ENCODE results near the gene GALNT1.

GALNT1 gene

DNA sequence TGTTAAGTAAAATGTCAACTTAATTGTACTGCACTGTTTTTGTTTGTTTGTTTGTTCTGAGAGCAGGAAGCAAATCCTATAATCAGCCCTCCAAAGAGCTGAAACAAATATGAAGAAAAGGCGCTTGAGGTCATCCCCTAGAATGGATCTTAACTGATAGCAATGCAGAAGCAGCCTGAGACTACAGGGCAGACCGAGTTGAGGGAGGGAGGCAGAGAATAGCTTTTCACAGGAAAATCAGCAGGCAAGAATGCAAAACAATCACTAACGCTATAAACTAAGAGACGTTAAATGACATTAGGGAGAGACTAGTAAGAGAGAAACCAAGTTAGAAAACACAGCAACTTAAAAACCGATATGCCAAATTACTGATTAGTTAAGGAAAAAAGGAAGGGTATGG lies 37.2 kb downstream of the GALNT1 start:
- no peak for DNase-seq (ENCODE audit: low spot score)

DNA sequence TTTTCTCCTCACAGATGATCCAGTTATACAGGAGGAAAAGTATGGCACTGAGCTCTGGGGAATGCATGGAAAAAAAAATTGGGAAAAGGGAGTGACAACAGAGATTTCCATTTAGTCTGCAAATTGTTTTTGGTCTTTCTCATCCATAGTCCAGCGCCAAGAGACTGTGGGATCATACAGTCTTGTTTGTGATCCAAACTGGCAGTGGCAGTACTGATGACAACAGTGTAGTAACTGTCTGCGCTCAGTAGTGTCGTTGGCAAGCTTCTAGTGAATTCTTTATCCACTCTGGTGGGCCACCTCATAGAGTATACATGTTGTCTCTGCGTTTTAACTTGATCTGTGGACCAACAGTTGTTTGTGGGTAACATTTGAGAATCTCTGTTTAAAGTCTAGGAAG lies 37.9 kb downstream of the GALNT1 start:
- no peak for DNase-seq (ENCODE audit: low spot score)

DNA sequence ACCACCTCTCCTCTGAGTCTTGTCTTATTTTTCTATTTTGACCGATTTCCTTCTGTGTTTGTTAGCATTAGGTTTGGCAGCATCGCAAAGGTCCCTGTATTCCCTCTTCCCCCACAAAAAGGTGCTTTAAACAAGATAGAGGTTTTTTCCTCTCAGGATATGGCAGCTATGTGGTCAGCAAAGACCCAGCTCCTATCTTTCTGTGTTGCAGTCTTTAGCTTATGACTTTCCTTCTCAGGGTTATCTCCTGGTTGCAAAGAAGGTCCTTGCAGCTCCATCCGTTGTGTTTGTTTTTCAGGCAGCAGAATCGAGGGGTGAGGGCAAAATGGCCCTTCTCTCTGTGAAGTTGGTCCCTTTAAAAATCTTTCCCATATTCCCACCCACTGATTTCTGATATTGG lies 38.4 kb downstream of the GALNT1 start:
- DNase-seq (ENCODE audit: low spot score) = no peak

DNA sequence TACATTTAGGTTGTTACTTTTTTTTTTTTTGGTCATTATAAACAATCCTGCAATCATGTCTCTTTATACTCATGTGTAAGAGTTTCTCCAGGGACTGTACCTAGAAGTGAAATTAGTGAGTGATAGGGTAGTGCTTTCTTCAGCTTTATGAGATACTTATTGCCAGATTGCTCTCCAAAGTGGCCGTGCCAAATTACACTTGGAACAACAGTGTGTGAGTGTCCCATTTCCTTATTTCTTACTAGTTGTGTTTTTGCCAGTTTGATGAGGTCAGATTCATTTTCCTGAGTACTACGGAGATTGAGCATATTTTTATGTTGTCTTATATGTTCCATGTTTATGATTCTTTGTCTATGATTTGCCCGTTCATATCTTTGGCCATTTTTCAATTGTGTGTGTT lies 39.2 kb downstream of the GALNT1 start:
- DNase-seq (ENCODE audit: low spot score) = no peak

DNA sequence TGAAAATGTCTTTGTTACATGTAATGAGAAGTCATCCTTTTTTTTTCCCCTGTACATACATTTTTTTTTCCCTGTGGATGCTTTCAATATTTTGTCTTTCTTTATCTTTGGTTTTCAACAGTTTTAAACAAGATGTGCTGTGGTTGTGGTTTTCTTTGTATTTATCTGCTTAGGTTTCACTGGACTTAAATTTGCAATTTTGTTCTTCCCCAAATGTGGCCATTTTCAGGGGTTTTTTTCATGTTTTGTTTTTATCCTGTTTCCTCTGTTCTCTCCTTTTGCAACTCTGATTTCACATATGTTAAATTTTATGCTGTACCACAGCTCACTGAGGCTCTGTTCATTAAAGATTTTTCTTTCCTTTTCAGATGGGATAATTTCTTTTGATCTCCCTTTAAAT lies 41.7 kb downstream of the GALNT1 start:
- no peak for DNase-seq (ENCODE audit: low spot score)

DNA sequence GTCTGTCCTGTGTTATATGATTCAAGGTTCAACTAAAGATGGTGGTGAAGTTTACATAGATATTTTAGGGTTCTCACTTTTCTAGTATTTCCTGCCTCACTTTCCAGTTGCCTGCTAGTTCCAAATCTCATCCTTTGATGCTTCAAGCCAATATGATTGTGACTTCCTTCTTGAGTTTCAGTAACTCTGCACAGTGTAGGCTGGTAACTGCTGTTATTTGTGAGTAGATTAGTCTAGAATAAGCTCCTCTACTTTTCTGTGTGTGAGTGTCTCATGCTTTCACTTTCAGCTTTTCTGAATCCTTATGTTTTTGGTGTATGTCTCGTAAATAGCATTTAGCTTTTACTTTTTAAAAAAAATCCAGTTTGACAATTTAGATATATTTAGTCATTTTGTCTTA lies 42.6 kb downstream of the GALNT1 start:
- no peak for DNase-seq (ENCODE audit: low spot score)

DNA sequence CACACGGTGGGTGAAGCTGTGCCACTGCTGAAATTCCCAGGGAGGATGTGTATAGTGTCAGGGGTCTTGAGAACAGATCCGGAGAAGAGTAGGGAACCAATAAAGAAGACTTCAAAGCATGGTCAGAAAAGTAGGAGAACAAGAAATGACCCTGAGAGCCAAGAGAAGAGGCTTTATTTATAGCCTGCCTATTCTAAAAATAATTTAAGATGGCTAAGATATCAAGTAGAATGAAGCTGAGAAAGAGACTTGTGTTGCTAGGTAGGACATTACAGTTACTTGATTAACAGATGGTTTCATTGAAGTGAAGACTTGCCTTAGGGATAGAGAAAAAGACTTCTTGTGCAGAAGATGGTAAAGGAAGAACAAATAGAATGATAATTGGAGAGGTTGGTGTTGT lies 43.7 kb downstream of the GALNT1 start:
- no peak for DNase-seq (ENCODE audit: low spot score)

DNA sequence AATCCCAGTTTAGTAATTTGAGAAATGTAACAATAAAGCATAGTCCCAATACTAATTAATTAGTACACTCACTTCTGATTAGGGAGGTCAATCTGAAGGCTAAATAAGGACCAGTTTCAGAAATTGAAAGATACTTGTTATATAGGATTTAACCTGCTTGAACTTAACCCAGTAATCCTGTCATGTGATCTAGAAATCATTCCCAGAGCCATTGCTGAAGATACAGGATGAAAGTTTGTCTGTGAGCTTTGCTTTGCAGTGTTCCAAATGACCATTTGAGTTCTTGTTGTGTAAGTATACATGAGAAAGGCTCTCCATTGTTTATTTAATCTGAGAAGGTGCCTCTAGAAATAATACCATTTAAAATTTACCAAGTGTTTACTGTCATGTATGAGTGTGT lies 52.2 kb downstream of the GALNT1 start:
- no peak for DNase-seq (ENCODE audit: low spot score)

DNA sequence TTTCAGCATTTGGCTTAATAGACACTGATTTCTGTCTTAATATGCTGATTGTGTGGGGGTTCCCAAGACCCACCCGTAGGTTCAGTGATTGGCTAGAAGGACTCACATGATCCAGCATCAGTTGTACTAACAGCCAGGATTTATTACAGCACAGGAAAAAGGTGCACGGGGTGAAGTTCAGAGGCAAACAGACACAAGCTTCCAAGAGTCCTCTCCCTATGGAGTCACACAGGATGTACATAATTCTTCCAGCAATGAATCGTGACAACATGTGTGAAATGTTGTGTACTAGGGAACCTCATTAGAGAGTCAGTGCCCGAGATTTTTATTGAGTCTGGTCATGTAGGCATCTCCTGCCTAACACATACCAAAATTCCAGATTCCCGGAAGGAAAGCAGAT lies 52.8 kb downstream of the GALNT1 start:
- no peak for DNase-seq (ENCODE audit: low spot score)

DNA sequence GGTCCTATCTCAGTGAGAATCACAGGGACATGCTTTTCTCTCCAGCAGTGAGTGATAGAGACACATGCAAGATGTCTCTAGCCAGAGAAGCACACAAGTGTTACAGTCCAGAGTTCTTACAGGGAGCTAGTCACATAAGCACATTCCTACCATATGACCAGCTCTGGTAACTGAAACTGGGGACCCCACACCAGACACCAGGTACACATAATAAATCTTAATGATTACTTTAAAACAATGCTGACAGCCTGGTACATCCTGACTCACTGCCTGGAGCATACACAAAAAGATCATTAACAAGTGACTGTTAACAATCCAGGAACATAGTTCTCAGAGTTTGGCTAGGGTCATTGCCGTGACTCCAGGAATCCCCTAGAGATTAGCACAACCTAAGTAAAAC lies 53.6 kb downstream of the GALNT1 start:
- no peak for DNase-seq (ENCODE audit: low spot score)

DNA sequence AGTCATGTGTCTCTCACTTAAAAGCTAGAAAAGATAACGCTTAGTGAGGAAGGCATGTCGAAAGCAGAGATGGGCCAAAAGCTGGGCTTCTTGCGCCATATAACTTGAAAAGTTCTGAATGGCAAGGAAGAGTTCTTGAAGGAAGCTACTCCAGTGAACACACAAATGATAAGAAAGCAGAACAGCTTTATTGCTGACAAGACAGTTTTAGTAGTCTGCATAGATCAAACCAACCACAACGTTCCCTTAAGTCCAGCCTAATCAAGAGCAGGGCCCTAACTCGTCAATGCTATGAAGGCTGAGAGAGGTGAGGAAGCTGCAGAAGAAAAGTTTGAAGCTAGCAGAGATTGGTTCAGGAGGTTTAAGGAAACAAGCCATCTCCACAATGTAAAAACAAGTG lies 55.7 kb downstream of the GALNT1 start:
- DNase-seq (ENCODE audit: low spot score) = no peak

DNA sequence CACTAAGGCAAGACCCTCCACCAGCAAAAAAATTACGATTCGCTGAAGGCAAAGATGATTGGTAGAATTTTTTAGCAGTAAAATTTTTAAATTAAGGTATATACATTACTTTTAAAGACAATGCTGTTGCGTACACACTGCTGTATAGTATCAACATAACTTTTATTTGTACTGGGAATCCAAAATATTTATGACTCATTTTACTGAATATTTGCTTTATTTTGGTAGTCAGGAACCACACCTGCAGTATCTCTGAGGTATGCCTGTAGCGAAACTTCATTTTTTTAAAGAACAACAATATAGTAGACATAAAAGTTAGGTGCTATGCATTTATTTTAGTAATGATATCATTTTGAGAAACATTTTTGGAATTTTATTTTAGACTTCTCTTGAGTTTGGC lies 57.8 kb downstream of the GALNT1 start:
- no peak for DNase-seq (ENCODE audit: low spot score)

DNA sequence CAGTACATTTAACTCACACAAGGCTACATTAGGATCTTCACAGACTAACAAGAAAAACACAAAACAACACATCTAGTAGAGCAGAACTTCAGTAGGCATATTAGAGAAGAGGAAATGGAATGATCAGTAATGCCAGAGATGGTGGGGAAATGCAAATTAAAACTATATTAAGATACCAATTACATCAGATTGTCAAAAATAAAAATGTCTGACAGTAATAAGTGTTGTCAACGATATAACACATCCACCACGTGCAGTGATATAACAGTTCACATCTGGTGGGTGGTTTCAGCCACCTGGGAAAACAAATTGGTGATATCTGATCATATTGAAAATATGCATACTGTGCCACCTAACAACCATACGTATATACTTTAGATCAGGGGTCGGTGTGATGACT lies 59.9 kb downstream of the GALNT1 start:
- no peak for DNase-seq (ENCODE audit: low spot score)

DNA sequence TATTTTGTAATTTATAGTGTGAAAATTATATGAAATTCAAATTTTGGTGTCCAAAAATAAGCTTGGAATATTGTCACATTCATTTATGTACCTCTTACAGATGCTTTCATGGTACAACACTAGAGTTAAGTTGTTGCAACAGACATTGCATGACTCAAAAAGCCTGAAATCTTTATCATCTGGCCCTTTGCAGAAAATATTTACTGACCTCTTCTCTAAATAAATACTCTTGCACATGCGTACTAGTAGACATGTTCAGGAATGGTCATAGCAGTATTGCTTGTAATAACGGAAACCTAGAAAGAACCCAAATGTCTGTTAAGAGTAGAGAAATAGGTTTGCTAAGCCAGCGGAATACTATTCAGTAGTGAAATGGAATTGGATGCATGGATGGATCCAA lies 60.4 kb downstream of the GALNT1 start:
- DNase-seq (ENCODE audit: low spot score) = no peak

DNA sequence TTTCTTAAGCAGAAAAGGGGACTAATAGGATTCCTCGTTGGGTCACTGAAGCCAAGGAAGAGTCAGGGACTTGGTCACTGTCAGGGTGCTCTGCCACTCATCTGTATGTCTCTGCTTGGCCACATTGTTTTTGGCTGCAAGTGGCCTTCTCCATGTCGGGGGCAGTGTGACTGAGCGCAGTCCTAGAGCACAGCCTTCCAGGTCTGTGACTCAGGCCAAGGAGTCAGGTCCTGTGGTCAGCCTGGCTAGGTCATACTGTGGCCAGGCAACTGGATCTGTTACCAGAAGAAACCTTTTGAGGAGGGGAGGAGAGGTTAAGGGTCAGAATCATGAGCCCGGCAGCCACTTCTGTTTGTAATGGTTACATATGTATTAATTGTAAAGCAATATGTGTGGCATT lies 61.3 kb downstream of the GALNT1 start:
- no peak for DNase-seq (ENCODE audit: low spot score)

DNA sequence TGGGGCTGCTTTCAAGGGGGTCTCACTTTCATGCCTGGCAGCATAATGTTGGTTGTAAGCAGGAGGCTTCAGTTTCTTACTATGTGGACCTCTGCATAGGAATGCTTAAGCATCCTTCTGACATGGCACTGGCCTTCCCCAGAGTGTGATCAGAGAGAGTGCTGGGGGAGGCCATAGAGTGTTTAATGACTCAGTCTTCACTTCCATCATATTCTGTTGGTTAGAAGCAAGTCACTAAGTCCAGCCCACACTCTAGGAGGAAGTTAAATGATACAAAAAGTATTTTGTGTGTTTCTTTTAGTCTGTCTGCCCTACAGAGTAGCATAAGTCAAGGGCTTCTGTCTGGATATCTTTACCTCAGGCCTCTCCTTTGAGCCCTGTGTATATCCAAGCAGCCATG lies 64.9 kb downstream of the GALNT1 start:
- DNase-seq (ENCODE audit: low spot score) = no peak

DNA sequence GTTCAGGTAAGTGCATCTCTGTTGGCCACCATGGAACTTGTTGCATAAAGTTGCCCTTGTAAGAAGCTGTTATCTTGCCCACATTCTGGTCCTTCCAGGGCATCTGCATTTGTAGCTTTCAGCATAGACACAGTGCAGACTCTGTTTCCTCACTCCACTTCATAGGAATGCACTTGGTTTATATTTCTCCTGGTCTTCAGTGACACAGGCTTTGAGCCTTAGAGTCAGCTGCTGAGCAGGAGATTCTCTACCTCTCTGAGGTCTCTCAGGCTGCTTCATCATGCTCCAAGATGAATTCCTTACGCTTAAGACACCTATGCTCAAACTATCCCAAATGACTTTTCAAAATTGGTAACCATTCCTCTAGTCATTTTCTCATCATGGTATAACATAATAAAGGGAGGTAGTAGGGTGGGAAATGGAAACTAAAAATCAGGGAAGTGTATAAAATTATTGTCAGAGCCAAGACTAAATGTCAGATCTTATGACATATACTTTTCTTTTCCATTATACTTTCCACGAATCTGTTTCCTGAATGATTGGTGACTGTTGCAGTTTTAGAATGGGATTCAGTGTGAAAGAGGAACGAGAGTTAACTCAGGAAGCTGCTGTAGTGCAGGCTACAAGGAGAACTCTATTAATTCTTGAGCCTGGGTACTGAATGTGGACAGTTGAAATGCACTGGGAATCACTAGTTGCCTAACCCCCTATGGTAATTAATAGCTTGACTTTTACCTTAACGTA lies 72.0 kb downstream of the GALNT1 start:
- no peak for DNase-seq (ENCODE audit: low spot score)

DNA sequence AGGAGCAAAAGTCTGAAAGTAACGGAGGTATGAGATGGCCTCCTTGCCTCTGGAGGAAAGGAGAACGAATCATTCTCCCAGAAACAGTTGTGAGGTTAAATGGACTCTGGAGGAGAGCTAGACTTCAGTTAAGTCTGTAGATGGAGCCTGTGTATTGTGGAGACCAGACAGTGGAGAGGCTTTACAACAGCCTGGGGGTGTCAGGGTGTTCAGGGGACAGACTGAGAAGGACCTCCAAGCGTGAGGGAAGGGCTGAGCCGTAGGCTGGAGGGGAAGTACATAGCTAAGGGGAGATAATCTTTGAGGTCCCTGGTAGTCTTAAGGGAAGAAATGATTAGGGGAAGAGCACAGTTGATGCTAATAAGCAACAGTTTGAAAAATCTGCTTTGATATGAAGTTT lies 76.6 kb downstream of the GALNT1 start:
- DNase-seq (ENCODE audit: low spot score) = no peak

DNA sequence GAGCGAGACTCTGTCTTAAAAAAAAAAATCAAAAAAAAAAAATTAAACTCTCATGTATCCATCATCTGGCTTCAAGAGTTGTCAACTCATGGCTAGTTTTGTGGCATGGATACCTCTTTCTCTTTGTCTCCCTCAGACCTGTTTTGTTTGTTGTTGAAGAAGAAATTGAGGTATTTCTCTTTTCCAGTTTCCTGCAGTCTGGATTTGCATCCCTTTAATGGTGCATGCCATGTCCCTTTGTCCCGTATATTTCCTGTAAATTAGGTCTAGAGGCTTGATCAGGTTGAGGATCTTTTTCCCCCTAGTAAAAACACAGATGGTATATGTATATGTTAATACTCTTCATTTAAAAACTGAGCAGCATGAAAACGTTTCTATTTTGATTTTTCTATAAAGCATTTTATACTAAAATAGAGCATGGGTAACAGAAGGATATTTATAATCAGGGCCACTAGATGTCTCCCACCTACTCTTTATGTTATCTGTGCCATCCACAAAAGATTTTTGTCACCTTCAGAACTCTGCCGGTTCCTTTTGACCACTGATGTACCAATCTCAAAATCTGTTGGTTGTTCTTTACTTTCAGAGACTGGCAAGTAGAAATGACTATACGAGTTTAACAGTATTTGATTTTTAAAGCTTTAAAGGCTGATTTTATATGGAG lies 80.1 kb downstream of the GALNT1 start:
- DNase-seq (ENCODE audit: low spot score) = no peak

DNA sequence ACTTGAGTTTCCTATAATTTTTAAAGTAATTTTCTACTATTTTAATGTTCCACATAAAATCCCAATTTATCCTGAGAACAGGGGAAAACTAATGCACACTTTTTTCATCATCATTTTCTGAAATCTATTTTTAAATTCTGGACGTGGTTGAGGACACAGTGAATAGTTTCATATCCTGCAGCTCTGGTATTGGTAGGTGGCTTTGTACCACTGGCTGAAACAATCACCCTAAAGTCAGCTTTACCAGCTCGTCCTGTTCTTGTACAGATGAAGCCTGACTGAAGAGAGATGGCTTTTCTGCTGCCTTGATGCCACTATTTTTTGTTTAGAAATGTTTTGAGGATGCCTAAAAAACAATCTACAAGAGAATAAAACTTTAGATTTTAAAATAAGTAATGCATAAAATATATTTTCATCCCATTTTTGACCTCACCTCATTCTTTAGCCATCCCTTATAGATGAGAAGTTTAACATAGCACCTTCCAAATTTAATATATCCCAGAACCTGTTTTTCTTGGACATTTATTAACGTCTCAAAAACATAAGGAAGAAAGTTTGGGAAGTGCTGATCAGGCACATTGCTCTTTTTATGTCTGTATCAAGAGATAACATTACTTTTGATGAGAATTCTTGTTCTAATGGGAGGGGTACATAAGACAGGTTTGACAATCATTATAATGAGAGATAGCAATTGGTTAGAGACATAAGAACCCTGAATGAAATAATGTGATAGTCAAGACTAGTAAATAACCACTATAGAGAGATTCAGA lies 80.9 kb downstream of the GALNT1 start:
- no peak for DNase-seq (ENCODE audit: low spot score)

DNA sequence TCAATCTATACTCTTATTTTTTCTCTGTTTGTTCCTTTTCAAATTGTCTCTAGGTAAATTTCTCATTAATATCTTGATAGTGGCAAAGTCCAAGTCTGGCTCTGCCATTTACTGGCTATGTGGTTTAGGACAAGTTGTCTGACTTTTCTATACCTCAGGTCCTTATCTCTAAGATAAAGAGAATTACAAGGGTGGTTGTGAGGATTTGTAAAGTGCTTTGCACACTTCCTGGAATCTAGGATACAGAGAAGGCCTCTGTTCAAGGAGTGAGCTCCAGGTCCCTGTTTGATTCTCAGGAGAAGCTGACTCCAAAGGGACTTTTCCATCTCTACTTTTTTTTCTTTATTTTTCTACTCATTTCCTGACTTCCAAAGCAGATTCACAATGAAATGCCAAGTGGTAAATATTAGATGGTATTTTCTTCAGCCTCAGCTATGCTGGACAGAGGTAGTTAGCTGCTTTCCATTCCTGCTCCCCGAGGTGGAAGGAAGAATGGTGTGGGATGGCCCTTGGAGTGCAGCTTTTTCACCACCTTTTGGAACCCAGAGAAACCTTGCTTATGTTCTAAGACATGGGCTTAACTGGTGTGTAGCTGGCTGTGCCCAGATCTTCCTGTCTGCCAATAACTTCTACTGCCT lies 90.5 kb downstream of the GALNT1 start:
- peak; percentile 2 for DNase-seq (ENCODE audit: low spot score)

DNA sequence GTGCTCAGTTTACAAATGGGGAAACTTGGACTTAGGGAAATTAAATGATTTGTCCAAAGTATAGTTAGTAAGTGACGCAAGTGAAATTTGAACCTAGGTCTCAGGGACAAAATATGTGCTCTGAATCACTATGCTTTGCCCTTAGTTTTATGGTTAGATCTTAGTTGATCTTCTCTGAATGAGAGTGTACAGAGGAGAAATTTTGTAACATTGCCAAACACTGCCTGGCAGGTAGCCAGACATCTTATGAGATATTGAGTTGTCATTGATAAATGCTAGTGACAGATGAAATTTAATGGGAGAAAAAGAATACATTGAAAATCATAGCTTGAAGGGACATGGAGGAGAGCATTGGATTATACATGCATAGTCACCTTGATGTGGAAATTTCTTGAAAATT lies 91.4 kb downstream of the GALNT1 start:
- DNase-seq (ENCODE audit: low spot score) = no peak

DNA sequence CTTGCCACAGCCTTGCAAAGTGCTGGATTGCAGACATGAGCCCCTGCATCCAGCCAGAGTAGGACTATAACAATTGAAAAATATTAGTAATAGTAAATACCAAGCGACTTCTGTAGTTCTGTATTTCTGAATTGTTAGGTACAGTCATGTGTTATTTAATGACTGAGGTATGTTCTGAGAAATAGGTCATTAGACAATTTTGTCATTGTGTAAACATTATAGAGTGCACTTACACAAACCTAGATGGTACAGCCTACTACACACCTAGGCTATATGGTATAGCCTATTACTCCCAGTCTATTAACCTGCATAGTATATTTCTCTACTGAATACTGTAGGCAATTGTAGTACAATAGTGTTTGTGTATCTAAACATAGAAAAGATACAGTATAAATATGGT lies 92.1 kb downstream of the GALNT1 start:
- no peak for DNase-seq (ENCODE audit: low spot score)

All from LoVo (cell line).